ENCODE results near the gene CCDC68. TPM values are rescaled to one million over a fixed set of nuclear protein-coding genes. Genes with fewer than 3 reads are reported as not detected.

CCDC68 gene
- total and polyA plus RNA-seq, 2 of the 13 experiments (the other 11 are each of a cell fraction or from before 2014, with no cell fraction given): 4.6 to 13.3 TPM

GRCh38 chr18:54873884-54874255, 85.4 kb downstream of the CCDC68 start:
- WGBS (ENCODE audit: low lambda C conversion rate): 40% methylated on average over 2 of the region's 2 CpGs
- CTCF ChIA-PET (ENCODE audit: low intra/inter-chr PET ratio, low total read pairs): no interaction called here

More at GRCh38 chr18:54873884-54874255, 85.4 kb downstream of the CCDC68 start:
- H3K4me3 ChIP-seq (replicated peaks in 1 of 3; ENCODE audit: insufficient read depth in 1 of 3, low read depth in 2 of 3, low read length in 3 of 3): no peak overlapping the region
- BruUV-seq (replicated peaks): no TSS peak
- no peaks in the 10 kb centered on the region for H3K36me3 ChIP-seq (replicated peaks in 1 of 2; ENCODE audit: control insufficient read depth in 1 of 2, insufficient read depth in 2 of 2, low read length in 2 of 2)
- H3K79me2 ChIP-seq (ENCODE audit: insufficient read depth, low read length): no peaks in the 10 kb centered on the region
- no peak overlapping the region for H3K9ac ChIP-seq (ENCODE audit: insufficient read depth, low read depth, low read length)
- no peak overlapping the region for H3K4me2 ChIP-seq (ENCODE audit: low read depth, low read length)
- intact Hi-C loops (cut with micrococcal nuclease; ENCODE audit: unreplicated experiment) (no loop called here), in situ Hi-C loops (cut with HindIII; ENCODE audit: extremely low pct_ligation_motif_present, low pct_unique_long_range_greater_than_20kb) (no loop called here)
- DNase-seq (ENCODE audit: low spot score) (no peak), FAIRE-seq (no peak), ATAC-seq (no peak)
- POLR2A ChIA-PET: no interaction called here
- H3K27ac ChIP-seq (ENCODE audit: extremely low read length, insufficient read depth, low read length): no peak overlapping the region
- H3K27me3 ChIP-seq (ENCODE audit: control insufficient read depth in 1 of 2, insufficient read depth in 2 of 2, low read length in 2 of 2): no peaks in the 10 kb centered on the region; a peak in 1 of 5 replicates
- H2AFZ ChIP-seq (ENCODE audit: low read length): no peak overlapping the region
- TF ChIP-seq ZGPAT (CRISPR knock-in tag; IDR thresholded peaks at IDR 0.05) (no peak), FOXA3 (CRISPR knock-in tag; IDR thresholded peaks at IDR 0.05) (no peak), PLRG1 (conservative IDR thresholded peaks at IDR 0.05) (no peak), ZNF597 (CRISPR knock-in tag; IDR thresholded peaks at IDR 0.05) (no peak), ZNF839 (CRISPR knock-in tag; IDR thresholded peaks at IDR 0.05; ENCODE audit: borderline replicate concordance) (no peak), ZNF383 (CRISPR knock-in tag; IDR thresholded peaks at IDR 0.05; ENCODE audit: borderline replicate concordance) (no peak), ZNF747 (CRISPR knock-in tag; IDR thresholded peaks at IDR 0.05; ENCODE audit: borderline replicate concordance) (no peak)
- H4K20me1 ChIP-seq (ENCODE audit: insufficient read depth, low read length): no peaks in the 10 kb centered on the region
- H3K9me3 ChIP-seq (ENCODE audit: low read length): no peaks in the 10 kb centered on the region
- H3K4me1 ChIP-seq (ENCODE audit: insufficient read depth, low read length): no peaks in the 10 kb centered on the region

Data from HepG2 (cell line).